Right atrium auricular region (tissue), 2 donors: ENCODE results near the gene PDZD2. TPM values are rescaled to one million over a fixed set of nuclear protein-coding genes. Genes with fewer than 3 reads are reported as not detected.
"Not testable (repeated sequence)": the region's sequence is repeated elsewhere in the genome, so short reads cannot be mapped to it uniquely, and the experiment has no call there.

Source experiments
- DNase-seq: peaks from one replicate; pipeline ENCODE4 v3.0.0-alpha.2; 2019; ENCODE audit warnings: low spot score
- H3K27ac ChIP-seq, 2 donors: fragments of 200-600 bp; sonication (generic); 1 replicate in 1 of 2; 2 replicates in 1 of 2; pipeline ENCODE4 v1.5.1; 2016 to 2019
- H3K27me3 ChIP-seq, 2 donors: fragments of 200-600 bp; sonication (generic); one replicate each; pipeline versions ENCODE4 v1.5.1 to v1.6.0; 2017 to 2019
- H3K36me3 ChIP-seq: fragments of 200-600 bp; sonication (generic); one replicate; pipeline ENCODE4 v1.5.1; 2016
- H3K4me1 ChIP-seq, 2 donors: fragments of 200-600 bp; sonication (generic); one replicate each; pipeline versions ENCODE4 v1.5.1 to v1.6.0; 2017 to 2019
- H3K4me3 ChIP-seq, 2 donors: fragments of 200-600 bp; sonication (generic); 1 replicate in 1 of 2; 2 replicates in 1 of 2; pipeline ENCODE4 v1.5.1; 2017 to 2019; ENCODE audit warnings: mild to moderate bottlenecking in 1 of 2, moderate library complexity in 1 of 2
- H3K9me3 ChIP-seq, 2 donors: fragments of 200-600 bp; sonication (generic); one replicate each; pipeline ENCODE4 v1.5.1; 2019
- CTCF ChIP-seq, 2 donors: fragments of 200-600 bp; sonication (generic); IDR thresholded peaks; one replicate each; pipeline ENCODE4 v1.5.1; 2019; ENCODE audit warnings: antibody characterized with exemption in 2 of 2
- total RNA-seq, 2 donors: library from RNA; depleted of rRNA; stranded (reverse); fragments of >200 nt; gene quantifications; one replicate each; pipeline ENCODE4 v1.1.0, GENCODE V29; 2016

Gene PDZD2
- total RNA-seq, 2 donors from 2014 or later: 79.5 to 86.4 TPM

- no peaks in the 10 kb centered on the region for H3K9me3 ChIP-seq
- TF ChIP-seq CTCF (IDR thresholded peaks at IDR 0.05): no peak
- peaks cover 0 to 6% of the 10 kb centered on the region in 2 donors for H3K4me1 ChIP-seq
- H3K36me3 ChIP-seq: no peaks in the 10 kb centered on the region
- no peaks in the 10 kb centered on the region for H3K27me3 ChIP-seq
- H3K4me3 ChIP-seq: no peak overlapping the region
- H3K27ac ChIP-seq: no peak overlapping the region
- DNase-seq: no peak
Observed at GRCh38 chr5:31757806-31758205, 118.9 kb downstream of the PDZD2 start.

- no peaks in the 10 kb centered on the region for H3K27me3 ChIP-seq
- no peaks in the 10 kb centered on the region for H3K36me3 ChIP-seq
- no peak overlapping the region for H3K4me3 ChIP-seq
- H3K9me3 ChIP-seq: no peaks in the 10 kb centered on the region
- DNase-seq: no peak
- H3K4me1 ChIP-seq: peaks cover 0 to 6% of the 10 kb centered on the region in 2 donors
- H3K27ac ChIP-seq: no peak overlapping the region
- no peak for TF ChIP-seq CTCF (IDR thresholded peaks at IDR 0.05)
Observed at GRCh38 chr5:31758803-31759425, 120.0 kb downstream of the PDZD2 start.

- TF ChIP-seq CTCF (IDR thresholded peaks at IDR 0.05): no peak
- Histone ChIP-seq H3K4me3 (no peak overlapping the region), H3K27ac (no peak overlapping the region), H3K9me3 (no peaks in the 10 kb centered on the region), H3K27me3 (no peaks in the 10 kb centered on the region), H3K4me1 (peaks cover 0 to 6% of the 10 kb centered on the region in 2 donors), H3K36me3 (no peaks in the 10 kb centered on the region)
- DNase-seq: no peak
Observed at GRCh38 chr5:31759925-31760324, 121.0 kb downstream of the PDZD2 start.

- DNase-seq: no peak
- H3K36me3 ChIP-seq: no peaks in the 10 kb centered on the region
- TF ChIP-seq CTCF (IDR thresholded peaks at IDR 0.05): no peak
- H3K27me3 ChIP-seq: no peaks in the 10 kb centered on the region
- H3K27ac ChIP-seq: no peak overlapping the region
- peaks cover 0 to 6% of the 10 kb centered on the region in 2 donors for H3K4me1 ChIP-seq
- no peak overlapping the region for H3K4me3 ChIP-seq
- H3K9me3 ChIP-seq: no peaks in the 10 kb centered on the region
Observed at GRCh38 chr5:31761877-31762276, 122.9 kb downstream of the PDZD2 start.

- no peak overlapping the region for H3K4me3 ChIP-seq
- H3K27ac ChIP-seq: no peak overlapping the region
- no peaks in the 10 kb centered on the region for H3K9me3 ChIP-seq
- DNase-seq: no peak
- no peaks in the 10 kb centered on the region for H3K27me3 ChIP-seq
- no peak for TF ChIP-seq CTCF (IDR thresholded peaks at IDR 0.05)
- H3K4me1 ChIP-seq: peaks cover 0 to 13% of the 10 kb centered on the region in 2 donors
- H3K36me3 ChIP-seq: no peaks in the 10 kb centered on the region
Observed at GRCh38 chr5:31763424-31763823, 124.5 kb downstream of the PDZD2 start.

GRCh38 chr5:31764687-31765086 is 125.8 kb downstream of the PDZD2 start:
- DNase-seq, H3K4me3 ChIP-seq, H3K9me3 ChIP-seq, H3K27ac ChIP-seq, H3K36me3 ChIP-seq, H3K27me3 ChIP-seq: not testable (repeated sequence)
- H3K4me1 ChIP-seq: peaks cover 0 to 17% of the 10 kb centered on the region in 2 donors
